HG02840 (cell line): ENCODE data around the gene CEL.

ENCODE experiments used
- ATAC-seq: cut with Tn5 transposase; IDR thresholded peaks from one replicate; pipeline ENCODE4 v1.9.1; 2021; ENCODE audit warnings: mild to moderate bottlenecking, moderate library complexity, moderate number of reproducible peaks; ENCODE audit not compliant: unreplicated experiment, low FRiP score

The CEL gene

GRCh38 chr9:133113949-133114885 lies 52.4 kb downstream of the CEL start:
- ATAC-seq, result no peak

GRCh38 chr9:133114886-133115603 lies 53.3 kb downstream of the CEL start:
- no peak for ATAC-seq

DNA sequence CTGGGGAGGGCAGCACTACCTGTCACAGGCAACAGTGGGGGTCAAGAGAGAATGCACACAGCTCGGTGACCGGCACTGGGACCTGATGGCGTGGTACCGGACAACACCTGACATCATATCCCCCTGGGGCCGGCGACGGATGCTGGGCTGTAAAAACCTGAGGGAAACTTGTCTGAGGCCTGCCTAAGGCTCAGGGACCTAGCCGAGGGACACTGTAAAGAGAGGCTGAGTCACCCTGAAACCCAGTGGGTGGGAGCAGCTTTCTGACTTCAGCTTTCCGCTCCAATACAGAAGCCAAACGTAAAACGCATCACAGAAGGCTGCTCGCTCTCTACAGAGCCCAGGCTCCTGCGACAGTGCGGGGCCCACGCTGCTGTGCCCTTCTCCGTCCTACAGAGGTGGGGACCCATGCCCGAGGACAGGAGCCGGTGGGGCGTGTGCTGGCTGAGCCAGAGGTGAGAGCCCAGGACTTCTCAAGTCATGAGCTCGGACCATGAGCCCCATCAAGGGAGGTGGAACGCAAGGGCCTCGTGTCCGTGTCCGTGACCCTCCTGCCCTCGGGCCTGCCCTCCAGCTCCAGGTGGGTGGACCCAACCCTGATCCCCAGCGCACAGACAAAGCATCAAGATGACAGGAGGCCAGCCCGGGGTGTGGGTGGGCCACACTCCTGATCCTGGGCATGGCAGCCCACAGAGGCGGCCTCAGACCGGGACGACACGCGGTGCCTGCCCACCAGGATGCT lies 54.0 kb downstream of the CEL start:
- ATAC-seq, result peak; percentile 64

DNA sequence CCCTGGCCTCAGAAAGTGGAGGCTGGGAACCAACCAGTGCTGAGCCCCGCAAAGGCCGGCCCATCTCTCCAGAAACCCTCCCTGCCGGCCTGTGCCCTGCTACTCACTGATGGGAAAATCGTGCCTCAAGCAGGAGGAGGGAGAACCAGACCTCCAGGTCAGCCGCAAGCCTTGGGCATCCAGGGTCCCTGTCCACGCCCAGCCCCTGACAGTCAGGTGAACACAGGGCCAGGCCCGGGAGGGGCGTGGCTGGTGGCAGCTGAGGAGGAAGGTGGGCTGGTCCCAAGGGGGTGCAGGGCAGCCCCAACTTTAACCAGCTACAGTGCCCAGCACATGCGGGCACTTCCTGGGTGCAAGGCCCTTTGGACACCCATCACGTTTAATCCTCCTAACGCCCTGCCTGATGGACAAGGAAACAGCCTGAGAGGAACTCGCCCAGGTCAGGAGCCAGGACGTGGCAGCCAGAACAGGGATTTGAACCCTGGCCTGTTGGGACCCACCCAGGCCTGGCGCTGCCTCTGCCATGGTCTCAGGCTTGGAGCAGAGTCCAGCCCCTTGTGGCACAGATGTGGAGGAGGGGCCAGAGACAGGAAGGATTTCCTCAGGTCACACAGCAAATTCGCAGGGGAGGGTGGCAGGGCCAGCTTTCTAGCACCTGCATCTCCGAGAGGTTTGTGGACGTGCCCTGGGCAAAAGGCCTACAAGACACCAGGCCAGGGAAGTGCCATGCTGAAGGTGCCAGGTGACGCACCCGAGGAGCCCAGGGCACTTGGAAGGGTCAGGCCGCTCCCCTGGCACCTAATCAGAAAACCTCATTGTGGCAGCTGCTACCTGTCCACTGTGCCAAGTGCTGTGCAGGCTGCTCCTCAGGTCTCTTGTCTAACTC lies 54.8 kb downstream of the CEL start:
- no peak for ATAC-seq

DNA sequence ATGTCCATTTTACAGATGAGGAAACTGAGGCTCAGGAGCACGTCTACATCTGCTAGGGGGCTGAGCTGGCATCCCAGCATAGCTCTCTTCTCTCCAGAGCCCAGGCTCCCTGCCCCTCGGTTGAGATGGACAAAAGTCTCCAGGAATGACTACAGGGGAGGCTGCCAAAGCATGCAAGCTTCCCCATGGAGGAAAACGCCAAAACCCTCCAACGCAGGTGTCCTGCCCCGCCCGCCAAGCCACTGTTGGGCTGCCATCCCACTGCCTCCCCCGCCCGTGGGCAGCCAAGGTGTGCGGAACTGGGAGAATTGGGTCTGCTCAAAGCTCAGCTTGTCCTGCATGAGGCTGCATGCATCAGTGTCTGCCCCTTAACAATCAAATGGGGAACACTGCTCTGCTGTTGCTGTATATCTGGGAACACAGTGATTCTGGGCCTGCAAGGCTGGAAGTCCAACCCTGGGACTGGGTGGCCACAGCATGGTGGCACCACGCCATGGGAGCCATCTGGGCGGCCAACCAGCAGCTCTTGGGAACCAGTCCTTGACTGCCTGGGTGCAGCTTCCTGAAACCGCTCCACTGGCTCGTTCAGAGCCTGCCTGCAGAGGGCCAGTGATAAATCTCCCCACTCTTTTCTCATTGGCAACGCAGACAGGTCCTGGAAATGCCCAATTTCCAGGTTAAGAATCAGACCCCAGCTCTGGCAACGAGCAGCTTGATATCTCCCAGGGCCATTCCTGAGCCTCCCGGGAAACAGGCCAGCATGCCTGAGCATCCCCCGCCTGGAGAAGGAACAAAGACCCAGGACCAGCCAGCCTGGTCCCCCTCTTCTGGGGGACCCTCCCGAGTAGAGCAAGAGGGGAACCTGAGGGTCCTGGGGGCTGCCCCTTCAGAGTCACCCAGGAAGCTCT lies 55.7 kb downstream of the CEL start:
- ATAC-seq, result no peak

GRCh38 chr9:133118179-133118520 lies 56.4 kb downstream of the CEL start:
- no peak for ATAC-seq

DNA sequence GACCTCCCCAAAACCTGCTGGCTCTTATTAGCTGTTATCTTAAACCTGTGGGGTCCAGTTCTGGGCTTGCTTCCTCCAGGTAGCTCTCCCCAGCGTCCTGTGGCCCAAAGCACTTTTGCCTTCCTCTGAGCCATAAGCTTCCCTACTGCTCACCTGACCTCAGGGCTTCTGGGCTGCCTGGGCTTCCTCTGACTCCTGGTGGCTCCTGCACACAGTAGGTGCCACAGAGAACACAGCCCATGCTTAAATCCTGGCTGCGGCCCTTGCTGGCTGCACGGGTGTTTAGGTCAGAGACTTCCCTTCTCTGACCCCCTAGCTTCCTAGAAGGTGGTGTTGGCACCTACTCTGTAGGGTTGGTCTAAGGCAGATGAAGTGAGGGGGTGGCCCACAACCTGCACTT lies 56.8 kb downstream of the CEL start:
- ATAC-seq, result no peak

DNA sequence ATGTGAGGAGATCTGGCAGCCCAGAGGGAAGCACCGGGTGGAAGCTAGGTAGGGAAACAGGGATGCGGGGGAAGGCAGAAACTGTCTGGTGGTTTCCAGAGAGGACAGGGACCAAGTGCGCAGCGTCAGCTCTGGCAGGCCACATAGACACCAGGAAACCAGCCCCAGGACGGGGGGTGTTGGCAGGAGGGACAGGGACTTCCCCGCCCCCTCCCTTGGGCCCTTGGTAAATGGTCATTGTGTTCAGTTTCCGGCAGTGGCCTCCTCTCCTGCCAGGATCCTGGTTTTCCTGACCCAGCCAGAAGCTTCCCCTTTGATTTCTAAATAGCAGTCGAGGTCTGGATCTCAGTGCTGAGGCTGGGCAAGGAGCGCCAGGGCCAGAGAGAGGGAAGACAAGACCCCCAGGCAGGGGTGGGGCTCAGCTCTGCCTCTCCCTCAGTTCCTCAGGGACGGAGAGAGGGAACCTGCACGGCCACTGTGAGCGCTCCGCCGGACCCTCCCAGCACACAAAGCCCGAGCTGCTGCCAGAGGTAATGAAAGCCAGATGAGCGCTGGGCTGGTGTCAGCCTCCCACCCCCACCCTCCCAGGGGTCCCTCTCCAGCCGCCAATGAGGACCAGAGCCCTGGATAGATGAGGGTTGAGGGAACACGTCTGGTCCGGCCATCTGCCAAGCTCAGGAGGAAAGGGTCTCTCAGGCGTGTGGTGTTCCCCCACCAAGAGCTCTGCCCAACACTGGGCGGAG lies 57.5 kb downstream of the CEL start:
- no peak for ATAC-seq

DNA sequence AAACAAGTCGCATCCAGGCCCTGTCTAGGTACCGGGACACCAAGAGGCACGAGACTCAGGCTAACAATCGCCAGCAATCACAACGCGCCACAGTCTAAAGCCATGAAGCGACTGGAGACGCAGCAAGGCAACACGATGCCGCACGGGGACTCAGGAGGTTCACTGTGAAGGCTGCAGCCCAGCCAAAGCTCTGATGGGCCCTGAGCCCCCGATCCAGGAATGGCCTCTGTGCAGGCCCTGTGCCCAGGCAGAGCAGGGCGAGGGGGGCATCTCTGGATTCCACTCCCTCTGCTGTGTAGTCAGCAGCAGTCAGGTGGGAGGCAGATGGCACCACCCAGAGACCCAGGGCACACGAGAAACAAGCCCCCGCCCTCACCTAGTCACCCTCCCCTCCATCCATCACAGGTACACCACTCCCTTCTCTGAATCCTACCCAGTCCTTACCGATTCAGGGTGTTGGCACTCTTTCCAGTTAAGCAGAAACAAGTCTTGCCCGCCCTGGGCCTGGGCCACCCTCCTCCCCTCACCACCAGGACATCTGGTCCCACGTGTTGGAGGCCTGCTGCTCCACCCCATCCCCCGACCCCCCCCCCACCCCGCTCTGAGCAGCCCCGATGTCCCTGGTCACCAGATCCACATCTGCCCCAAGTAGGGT lies 58.2 kb downstream of the CEL start:
- ATAC-seq, result no peak

GRCh38 chr9:133120501-133121197 lies 58.9 kb downstream of the CEL start:
- no peak for ATAC-seq
